LoVo (cell line): Measurements from ENCODE around the gene ASIC1.
"Not testable (repeated sequence)": the region's sequence is repeated elsewhere in the genome, so short reads cannot be mapped to it uniquely, and the experiment has no call there.

Experiments
- DNase-seq: peaks from one replicate; pipeline ENCODE4 v3.0.0-alpha.2; 2016; ENCODE audit warnings: low spot score

ASIC1 gene

GRCh38 chr12:50061946-50062686 lies 4.7 kb downstream of the ASIC1 start:
- no peak for DNase-seq

- no peak for DNase-seq
These were observed 5.5 kb downstream of the ASIC1 start for GRCh38 chr12:50062728-50063460.

GRCh38 chr12:50065726-50066310 lies 8.4 kb downstream of the ASIC1 start:
- no peak for DNase-seq

GRCh38 chr12:50066402-50066801 lies 9.0 kb downstream of the ASIC1 start:
- DNase-seq = peak; percentile 22

GRCh38 chr12:50069069-50069468 lies 11.7 kb downstream of the ASIC1 start:
- DNase-seq = no peak

GRCh38 chr12:50069539-50069938 lies 12.1 kb downstream of the ASIC1 start:
- no peak for DNase-seq

- peak; percentile 83 for DNase-seq
These were observed 13.1 kb downstream of the ASIC1 start for GRCh38 chr12:50070314-50071060.

GRCh38 chr12:50072198-50072907 lies 15.0 kb downstream of the ASIC1 start:
- no peak for DNase-seq

- no peak for DNase-seq
These were observed 15.8 kb downstream of the ASIC1 start for GRCh38 chr12:50073206-50073605.

GRCh38 chr12:50073712-50074111 lies 16.3 kb downstream of the ASIC1 start:
- DNase-seq = no peak

- peak; percentile 87 for DNase-seq
These were observed 17.8 kb downstream of the ASIC1 start for GRCh38 chr12:50074936-50075807.

- DNase-seq = no peak
These were observed 18.4 kb downstream of the ASIC1 start for GRCh38 chr12:50075808-50076170.

- no peak for DNase-seq
These were observed 19.7 kb downstream of the ASIC1 start for GRCh38 chr12:50077099-50077498.

- DNase-seq = no peak
These were observed 20.9 kb downstream of the ASIC1 start for GRCh38 chr12:50078281-50078680.

- DNase-seq = no peak
These were observed 22.4 kb downstream of the ASIC1 start for GRCh38 chr12:50079771-50080170.

- no peak for DNase-seq
These were observed 23.9 kb downstream of the ASIC1 start for GRCh38 chr12:50081096-50081808.

GRCh38 chr12:50082644-50083043 lies 25.2 kb downstream of the ASIC1 start:
- peak; percentile 74 for DNase-seq

- DNase-seq = no peak
These were observed 25.9 kb downstream of the ASIC1 start for GRCh38 chr12:50083301-50083700.

- not testable (repeated sequence) for DNase-seq
These were observed 27.0 kb downstream of the ASIC1 start for GRCh38 chr12:50084409-50084774.
